ENCODE results near the gene ARHGEF33. TPM values are rescaled to one million over a fixed set of nuclear protein-coding genes. Genes with fewer than 3 reads are reported as not detected.

Gene ARHGEF33
- total and polyA plus RNA-seq, 3 donors from 2014 or later = 5.9 to 16.7 (median 6.2) TPM

GRCh38 chr2:38981670-38982357, 92.1 kb downstream of the ARHGEF33 start:
- Histone ChIP-seq H3K4me3 (no peak overlapping the region), H3K9me3 (no peaks in the 10 kb centered on the region), H3K4me1 (no peaks in the 10 kb centered on the region), H3K27me3 (no peaks in the 10 kb centered on the region), H3K36me3 (ENCODE audit: low read depth, missing control alignments) (no peaks in the 10 kb centered on the region), H3K27ac (no peak overlapping the region)
- TF ChIP-seq CTCF (IDR thresholded peaks at IDR 0.05) (no peak), POLR2A (IDR thresholded peaks at IDR 0.05) (no peak)
- intact Hi-C loops (cut with DNase I; ENCODE audit: low total_unique reads) = no loop called here
- no peak for DNase-seq
- WGBS, 2 donors = 95 to 96% methylated on average over 8 of the region's 8 CpGs

DNA sequence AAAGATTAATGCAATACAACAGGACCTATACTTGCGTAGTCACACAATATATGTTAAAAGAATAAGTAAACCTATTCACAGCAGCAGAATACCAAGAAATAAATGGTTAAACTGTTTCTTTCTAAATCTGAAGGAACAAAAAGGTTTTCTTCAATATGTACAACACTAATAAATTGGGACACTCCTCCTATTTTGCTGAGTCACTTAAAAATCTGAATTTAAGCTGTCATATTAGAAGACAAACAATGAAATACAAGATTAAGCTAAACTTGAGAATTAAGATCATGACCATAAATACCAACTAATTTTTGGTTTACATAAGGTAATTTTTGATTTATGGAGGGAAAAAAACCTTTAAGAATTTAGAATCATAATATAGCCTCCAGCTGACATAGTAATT, 92.8 kb downstream of the ARHGEF33 start:
- 88 to 100% methylated on average over 1 of the region's 1 CpG for WGBS, 2 donors
- intact Hi-C loops (cut with DNase I; ENCODE audit: low total_unique reads) = no loop called here
- TF ChIP-seq CTCF (IDR thresholded peaks at IDR 0.05) = no peak
- TF ChIP-seq POLR2A (IDR thresholded peaks at IDR 0.05) = no peak

GRCh38 chr2:38988716-38989115, 99.0 kb downstream of the ARHGEF33 start:
- Histone ChIP-seq H3K27me3 (no peaks in the 10 kb centered on the region), H3K9me3 (no peaks in the 10 kb centered on the region), H3K4me1 (no peaks in the 10 kb centered on the region), H3K27ac (no peak overlapping the region), H3K4me3 (no peak overlapping the region), H3K36me3 (ENCODE audit: low read depth, missing control alignments) (no peaks in the 10 kb centered on the region)
- intact Hi-C loops (cut with DNase I; ENCODE audit: low total_unique reads) = no loop called here
- no peak for DNase-seq
- TF ChIP-seq POLR2A (IDR thresholded peaks at IDR 0.05) (no peak), CTCF (IDR thresholded peaks at IDR 0.05) (no peak)
- WGBS, 2 donors = 95 to 100% methylated on average over 1 of the region's 1 CpG

More for the DNA sequence above, 92.8 kb downstream of the ARHGEF33 start:
- H3K27ac ChIP-seq = no peak overlapping the region
- no peak overlapping the region for H3K4me3 ChIP-seq
- H3K27me3 ChIP-seq = no peaks in the 10 kb centered on the region
- DNase-seq = no peak
- H3K4me1 ChIP-seq = no peaks in the 10 kb centered on the region
- H3K36me3 ChIP-seq (ENCODE audit: low read depth, missing control alignments) = no peaks in the 10 kb centered on the region
- no peaks in the 10 kb centered on the region for H3K9me3 ChIP-seq

DNA sequence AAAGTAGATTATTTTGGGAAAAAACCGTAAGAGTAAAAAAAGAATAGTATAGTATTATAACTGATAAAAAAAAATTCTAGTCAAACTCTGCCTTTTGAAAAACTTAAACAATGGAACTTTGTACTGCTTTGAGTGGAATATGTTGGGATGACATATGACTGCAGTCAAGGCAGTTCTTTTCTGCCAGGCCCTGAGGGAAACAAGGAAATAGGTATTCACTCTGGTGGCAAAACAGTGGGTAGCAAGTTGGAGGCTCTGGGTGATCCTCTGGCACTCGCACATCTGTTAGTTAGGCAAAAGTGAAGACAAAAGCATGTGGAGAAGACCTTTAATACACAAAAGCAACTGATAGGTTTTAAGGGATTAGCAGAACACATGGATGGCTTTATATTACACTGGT, 102.2 kb downstream of the ARHGEF33 start:
- no peak overlapping the region for H3K4me3 ChIP-seq
- DNase-seq = no peak
- H3K9me3 ChIP-seq = no peaks in the 10 kb centered on the region
- intact Hi-C loops (cut with DNase I; ENCODE audit: low total_unique reads) = no loop called here
- TF ChIP-seq CTCF (IDR thresholded peaks at IDR 0.05) = no peak
- TF ChIP-seq POLR2A (IDR thresholded peaks at IDR 0.05) = no peak
- H3K27me3 ChIP-seq = no peaks in the 10 kb centered on the region
- no peaks in the 10 kb centered on the region for H3K36me3 ChIP-seq (ENCODE audit: low read depth, missing control alignments)
- no peaks in the 10 kb centered on the region for H3K4me1 ChIP-seq
- WGBS, 2 donors = 72 to 76% methylated on average over 2 of the region's 2 CpGs
- H3K27ac ChIP-seq = no peak overlapping the region

- no peaks in the 10 kb centered on the region for H3K27me3 ChIP-seq
- 58 to 64% methylated on average over 4 of the region's 4 CpGs for WGBS, 2 donors
- TF ChIP-seq POLR2A (IDR thresholded peaks at IDR 0.05) (no peak), CTCF (IDR thresholded peaks at IDR 0.05) (no peak)
- no peak overlapping the region for H3K4me3 ChIP-seq
- no peaks in the 10 kb centered on the region for H3K4me1 ChIP-seq
- intact Hi-C loops (cut with DNase I; ENCODE audit: low total_unique reads) = no loop called here
- DNase-seq = no peak
- no peaks in the 10 kb centered on the region for H3K9me3 ChIP-seq
- H3K27ac ChIP-seq = no peak overlapping the region
- no peaks in the 10 kb centered on the region for H3K36me3 ChIP-seq (ENCODE audit: low read depth, missing control alignments)
Measured at GRCh38 chr2:38997781-38998180, 108.1 kb downstream of the ARHGEF33 start.

Data from testis (tissue), 3 donors.